H9 (cell line): ENCODE results near the gene SIGMAR1. TPM values are rescaled to one million over a fixed set of nuclear protein-coding genes. Genes with fewer than 3 reads are reported as not detected.

ENCODE experiments used
- DNase-seq: peaks from one replicate; pipeline ENCODE4 v3.0.0-alpha.2; 2017
- H2AFZ ChIP-seq: one replicate; pipeline ENCODE4 v1.6.1; 2013; ENCODE audit warnings: mild to moderate bottlenecking, low read length, control low read depth, moderate library complexity
- H2AK5ac ChIP-seq: 2 replicates; pipeline ENCODE4 v1.6.1; 2013; ENCODE audit warnings: low read length, control low read depth, mixed read lengths; ENCODE audit not compliant: insufficient read length
- H2BK120ac ChIP-seq: one replicate; pipeline ENCODE4 v1.6.1; 2013; ENCODE audit warnings: low read depth, mild to moderate bottlenecking, low read length, control low read depth, inconsistent platforms; ENCODE audit not compliant: poor library complexity, severe bottlenecking
- H2BK12ac ChIP-seq: 2 replicates; pipeline ENCODE4 v1.6.1; 2013; ENCODE audit warnings: low read length, control low read depth, mixed read lengths, low read depth; ENCODE audit not compliant: insufficient read length
- H2BK15ac ChIP-seq: 2 replicates; pipeline ENCODE4 v1.6.1; 2013; ENCODE audit warnings: low read depth, low read length, control low read depth
- H2BK20ac ChIP-seq: one replicate; pipeline ENCODE4 v1.6.1; 2013; ENCODE audit warnings: low read depth, mild to moderate bottlenecking, low read length, control low read depth, inconsistent platforms; ENCODE audit not compliant: poor library complexity, severe bottlenecking
- H2BK5ac ChIP-seq: 2 replicates; pipeline ENCODE4 v1.6.1; 2013; ENCODE audit warnings: low read length, control low read depth, mixed read lengths; ENCODE audit not compliant: insufficient read length
- H3K14ac ChIP-seq: 2 replicates; pipeline ENCODE4 v1.6.1; 2013; ENCODE audit warnings: low read length, control low read depth; ENCODE audit not compliant: insufficient read depth
- H3K18ac ChIP-seq: 2 replicates; pipeline ENCODE4 v1.6.1; 2013; ENCODE audit warnings: low read depth, mild to moderate bottlenecking, mixed read lengths, low read length, control low read depth; ENCODE audit not compliant: insufficient read length
- H3K23ac ChIP-seq: 2 replicates; pipeline ENCODE4 v1.6.1; 2013; ENCODE audit warnings: low read length, control low read depth, mixed read lengths, low read depth; ENCODE audit not compliant: insufficient read length
- H3K23me2 ChIP-seq: 2 replicates; pipeline ENCODE4 v1.6.1; 2013; ENCODE audit warnings: low read depth, mild to moderate bottlenecking, mixed read lengths, low read length, control low read depth; ENCODE audit not compliant: insufficient read length, poor library complexity, severe bottlenecking
- H3K27ac ChIP-seq: 2 replicates; pipeline ENCODE4 v1.5.1; 2013; ENCODE audit warnings: low read length, control low read depth, mixed read lengths, low read depth; ENCODE audit not compliant: insufficient read length
- H3K27me3 ChIP-seq: 2 replicates; pipeline ENCODE4 v1.6.1; 2013; ENCODE audit warnings: low read length, control low read depth, inconsistent platforms; ENCODE audit not compliant: insufficient read depth
- H3K4ac ChIP-seq: 2 replicates; pipeline ENCODE4 v1.6.1; 2013; ENCODE audit warnings: low read depth, mild to moderate bottlenecking, control low read depth, inconsistent platforms, low read length, moderate library complexity
- H3K4me1 ChIP-seq: 2 replicates; pipeline ENCODE4 v1.6.1; 2013; ENCODE audit warnings: low read length, control low read depth, inconsistent platforms; ENCODE audit not compliant: insufficient read depth
- H3K4me2 ChIP-seq: 2 replicates; pipeline ENCODE4 v1.6.1; 2013; ENCODE audit warnings: low read length, control low read depth, mixed read lengths; ENCODE audit not compliant: insufficient read length, insufficient read depth
- H3K56ac ChIP-seq: 2 replicates; pipeline ENCODE4 v1.6.1; 2013; ENCODE audit warnings: low read depth, mild to moderate bottlenecking, mixed read lengths, low read length, control low read depth; ENCODE audit not compliant: insufficient read length
- H3K79me1 ChIP-seq: 2 replicates; pipeline ENCODE4 v1.6.1; 2013; ENCODE audit warnings: low read depth, mild to moderate bottlenecking, moderate library complexity, low read length, control low read depth, inconsistent platforms; ENCODE audit not compliant: insufficient read depth, poor library complexity, severe bottlenecking
- H3K79me2 ChIP-seq: 2 replicates; pipeline ENCODE4 v1.6.1; 2013; ENCODE audit warnings: low read length, control low read depth, inconsistent platforms; ENCODE audit not compliant: insufficient read depth
- H3K9ac ChIP-seq: 2 replicates; pipeline ENCODE4 v1.6.1; 2013; ENCODE audit warnings: low read length, control low read depth, mixed read lengths; ENCODE audit not compliant: insufficient read length; ENCODE audit errors: extremely low read depth
- H3K9me3 ChIP-seq: one replicate; pipeline ENCODE4 v1.6.1; 2013; ENCODE audit warnings: low read depth, low read length, inconsistent platforms; ENCODE audit not compliant: control insufficient read depth
- H3T11ph ChIP-seq: one replicate; pipeline ENCODE4 v1.6.1; 2013; ENCODE audit warnings: mild to moderate bottlenecking, low read length, control low read depth, inconsistent platforms
- H4K20me1 ChIP-seq: one replicate; pipeline ENCODE4 v1.6.1; 2013; ENCODE audit not compliant: control insufficient read depth, insufficient read length, insufficient read depth
- H4K5ac ChIP-seq: 2 replicates; pipeline ENCODE4 v1.6.1; 2013; ENCODE audit warnings: low read depth, mild to moderate bottlenecking, mixed read lengths, low read length, control low read depth; ENCODE audit not compliant: insufficient read length
- H4K8ac ChIP-seq: replicated peaks from 2 replicates; pipeline ENCODE4 v1.6.1; 2013; ENCODE audit warnings: low read length, control low read depth, mixed read lengths, low read depth; ENCODE audit not compliant: insufficient read length
- H4K91ac ChIP-seq: 2 replicates; pipeline ENCODE4 v1.6.1; 2013; ENCODE audit warnings: low read depth, mild to moderate bottlenecking, moderate library complexity, mixed read lengths, low read length, control low read depth; ENCODE audit not compliant: insufficient read length
- H3K27ac Mint-ChIP-seq, 3 experiments: 2 replicates in 2 of 3; 3 replicates in 1 of 3; pipeline ENCODE4 v1.8.0; 2020 to 2021; ENCODE audit warnings: mixed read lengths in 3 of 3, mild to moderate bottlenecking in 1 of 3, moderate library complexity in 1 of 3
- H3K27me3 Mint-ChIP-seq: 2 replicates; pipeline ENCODE4 v1.8.0; 2021; ENCODE audit warnings: low read depth, mild to moderate bottlenecking, moderate library complexity, mixed read lengths
- H3K36me3 Mint-ChIP-seq, 3 experiments: 2 replicates in 2 of 3; 3 replicates in 1 of 3; pipeline ENCODE4 v1.8.0; 2020 to 2021; ENCODE audit warnings: low read depth in 3 of 3, mixed read lengths in 3 of 3; ENCODE audit not compliant: insufficient read depth in 1 of 3
- H3K4me1 Mint-ChIP-seq, 2 experiments: 2 replicates each; pipeline ENCODE4 v1.8.0; 2020; ENCODE audit warnings: mixed read lengths in 2 of 2
- H3K4me3 Mint-ChIP-seq, 2 experiments: 2 replicates in 1 of 2; 3 replicates in 1 of 2; pipeline ENCODE4 v1.8.0; 2020 to 2021; ENCODE audit warnings: mild to moderate bottlenecking in 2 of 2, mixed read lengths in 2 of 2, moderate library complexity in 1 of 2
- H3K9me3 Mint-ChIP-seq, 2 experiments: 2 replicates in 1 of 2; 3 replicates in 1 of 2; pipeline ENCODE4 v1.8.0; 2020; ENCODE audit warnings: mild to moderate bottlenecking in 2 of 2, mixed read lengths in 2 of 2, moderate library complexity in 1 of 2
- CTCF ChIP-seq: fragments of 200-600 bp; sonication (generic); conservative IDR thresholded peaks from 3 replicates; pipeline ENCODE4 v1.8.0; 2021; ENCODE audit warnings: antibody characterized with exemption, mild to moderate bottlenecking
- WGBS: extraction: QIAGEN DNeasy Blood & Tissue Kit; methylation state at CpG from one replicate; pipeline ENCODE4 v1.1.7; 2013; ENCODE audit warnings: missing lambda C conversion rate, low lambda C conversion rate, mixed read lengths; ENCODE audit not compliant: insufficient read length; ENCODE audit errors: extremely low coverage; 5-methylcytosine and 5-hydroxymethylcytosine counted together
- total RNA-seq: library from RNA; stranded (reverse); gene quantifications from 2 replicates; pipeline ENCODE4 v1.2.1, GENCODE V29; 2021

SIGMAR1 gene
- total RNA-seq, 1 experiment from 2014 or later, result 68.3 TPM

- TF ChIP-seq CTCF, result no peak; the same call in 2 of the 3 replicates
- Histone ChIP-seq H3K56ac (no peak within 1 kb of the TSS), H2BK120ac (no peak within 1 kb of the TSS), H2BK20ac (no peak within 1 kb of the TSS), H3K4ac (no peak within 1 kb of the TSS), H3K14ac (no peak within 1 kb of the TSS), H2BK15ac (no peak within 1 kb of the TSS), H2BK5ac (no peak within 1 kb of the TSS), H3T11ph (no peak within 1 kb of the TSS), H3K4me2 (peak within 1 kb of the TSS; percentile 63), H3K27me3 (no peaks in the 10 kb centered on the region), H2BK12ac (no peak within 1 kb of the TSS), H3K23me2 (peaks cover 14% of the 10 kb centered on the region), H2AFZ (peak within 1 kb of the TSS; percentile 85), H4K5ac (no peak within 1 kb of the TSS), H4K8ac (no peak within 1 kb of the TSS), H3K4me1 (peaks cover 8% of the 10 kb centered on the region; the same call in 1 of the 2 replicates), H3K18ac (no peak within 1 kb of the TSS), H2AK5ac (no peak within 1 kb of the TSS), H4K20me1 (peaks cover 3% of the 10 kb centered on the region), H3K23ac (no peak within 1 kb of the TSS), H3K9me3 (no peaks in the 10 kb centered on the region), H4K91ac (no peak within 1 kb of the TSS), H3K79me1 (no peaks in the 10 kb centered on the region), H3K9ac (peak within 1 kb of the TSS; percentile 29), H3K27ac (no peak within 1 kb of the TSS), H3K79me2 (peaks cover 2% of the 10 kb centered on the region; the same call in 1 of the 2 replicates)
- Mint-ChIP-seq H3K27me3 (peaks cover 5% of the 10 kb centered on the region), H3K27ac (peak within 1 kb of the TSS; percentile 54 to 97 (median 89); a peak in 5 of 7 replicates), H3K9me3 (no peaks in the 10 kb centered on the region), H3K4me3 (peak within 1 kb of the TSS; percentile 77 to 84), H3K36me3 (peaks cover 16 to 28% (median 24%) of the 10 kb centered on the region in 3 experiments; a peak in 5 of 7 replicates), H3K4me1 (peaks cover 40 to 52% of the 10 kb centered on the region in 2 experiments)
- no CpG with 5 or more reads among the region's 24 CpGs for WGBS
- DNase-seq, result peak; percentile 98
Measured at GRCh38 chr9:34651876-34652601, 14.5 kb upstream of the SIGMAR1 start, which contains the start of gene IL11RA. IL11RA (plus strand) TSS chr9:34652185; CDS start chr9:34655218, 3,033 bp downstream.
